Transverse colon (tissue), 4 donors: Measurements from ENCODE around the gene PCDH7.

Source experiments
- CTCF ChIP-seq, 5 experiments: fragments of 200-600 bp in 3 of 5; fragments of 450-650 bp in 2 of 5; sonication (generic) in 3 of 5; IDR thresholded peaks; 1 replicate in 2 of 5; 2 replicates in 3 of 5; pipeline ENCODE4 v1.5.1; 2016 to 2017; ENCODE audit warnings: antibody characterized with exemption in 5 of 5, inconsistent platforms in 3 of 5, mild to moderate bottlenecking in 2 of 5, moderate library complexity in 1 of 5
- POLR2A ChIP-seq: fragments of 450-650 bp; IDR thresholded peaks from one replicate; pipeline ENCODE4 v1.6.1; 2016; ENCODE audit warnings: antibody characterized with exemption, mild to moderate bottlenecking, moderate library complexity
- POLR2AphosphoS5 ChIP-seq, 3 donors: sonication (generic); formaldehyde crosslinking; IDR thresholded peaks; one replicate each; pipeline ENCODE4 v1.6.1; 2016; ENCODE audit warnings: antibody characterized with exemption in 3 of 3

DNA sequence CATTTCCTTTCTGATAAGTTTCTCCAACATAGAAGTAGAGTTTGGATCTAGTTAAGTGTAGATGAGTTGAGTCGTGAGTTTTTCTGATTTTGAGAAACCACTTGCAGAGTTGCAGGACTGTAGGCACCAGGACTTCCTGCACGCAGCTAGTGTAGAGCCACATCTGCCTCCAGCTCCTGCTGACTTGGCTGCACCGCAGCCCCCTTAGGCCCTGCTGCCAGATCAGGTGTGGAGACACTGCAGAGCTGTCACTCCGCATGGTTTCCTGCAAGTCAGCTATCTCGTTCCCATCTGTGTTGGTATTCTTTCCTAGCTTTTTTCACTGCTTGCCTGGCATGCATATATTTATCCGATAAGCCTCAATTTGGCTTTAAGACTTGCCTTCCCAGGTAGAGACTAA, 48.9 kb downstream of the PCDH7 start:
- TF ChIP-seq CTCF (IDR thresholded peaks at IDR 0.05), result no peak
- no peak for TF ChIP-seq POLR2A
- TF ChIP-seq POLR2AphosphoS5 (IDR thresholded peaks at IDR 0.05), result no peak
